GM11168 (cell line): ENCODE measurements around the gene POU2AF1.
"Not testable (repeated sequence)": the region's sequence is repeated elsewhere in the genome, so short reads cannot be mapped to it uniquely, and the experiment has no call there.

Experiments
- in situ Hi-C: fragments of 300-500 bp; cut with MboI; formaldehyde crosslinking; loops from one replicate; pipeline ENCODE4 v1.12.0; 2022; ENCODE audit warnings: low sequenced_read_pairs; ENCODE audit not compliant: unreplicated experiment

Gene POU2AF1

DNA sequence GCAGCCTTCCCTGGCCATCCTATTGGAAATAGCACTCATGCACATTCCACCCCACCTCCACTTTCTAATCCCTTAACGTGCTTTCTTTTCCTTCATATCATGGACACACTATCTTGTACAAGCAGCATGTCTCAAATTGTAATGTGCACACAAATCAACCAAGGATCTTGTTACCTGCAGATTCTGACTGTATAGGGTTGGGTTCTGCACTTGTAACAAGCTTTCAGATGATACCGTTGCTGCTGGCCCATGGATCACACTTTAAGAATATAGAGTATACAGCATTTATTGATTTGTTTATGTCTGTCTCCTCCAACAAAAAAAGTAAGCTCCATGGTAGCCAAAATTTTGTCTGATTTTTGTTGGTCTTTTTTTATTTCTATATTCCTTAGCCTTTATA, 32.4 kb upstream of the POU2AF1 start:
- in situ Hi-C loops, result no loop called here

DNA sequence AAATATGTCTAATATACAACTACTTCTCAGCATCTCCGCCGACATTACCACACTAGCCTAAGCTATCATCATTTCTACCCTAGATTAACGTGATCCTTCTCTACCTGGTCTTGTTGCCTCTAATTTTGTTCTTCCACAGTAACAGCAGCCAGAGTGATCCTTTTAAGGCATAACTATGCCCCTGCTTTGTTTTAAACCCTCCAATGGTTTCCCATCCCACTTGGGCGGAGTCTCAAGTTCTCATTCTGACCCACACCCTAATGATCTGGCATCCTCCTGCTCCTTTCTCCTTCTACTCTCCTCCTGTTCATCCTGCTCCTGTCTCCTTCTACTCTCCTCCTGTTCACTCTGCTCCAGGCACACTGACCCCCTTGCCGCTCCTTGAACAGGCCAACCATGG, 31.9 kb upstream of the POU2AF1 start:
- in situ Hi-C loops, result no loop called here

GRCh38 chr11:111409915-111410314, 30.8 kb upstream of the POU2AF1 start:
- in situ Hi-C loops, result loop anchor here (5.0 kb wide), 1 partner anchor 38 kb away; no protein-coding TSS in a partner anchor

- in situ Hi-C loops, result loop anchor here (5.0 kb wide), 1 partner anchor 37 kb away; no protein-coding TSS in a partner anchor
Observed at GRCh38 chr11:111408789-111409727, 30.0 kb upstream of the POU2AF1 start.

DNA sequence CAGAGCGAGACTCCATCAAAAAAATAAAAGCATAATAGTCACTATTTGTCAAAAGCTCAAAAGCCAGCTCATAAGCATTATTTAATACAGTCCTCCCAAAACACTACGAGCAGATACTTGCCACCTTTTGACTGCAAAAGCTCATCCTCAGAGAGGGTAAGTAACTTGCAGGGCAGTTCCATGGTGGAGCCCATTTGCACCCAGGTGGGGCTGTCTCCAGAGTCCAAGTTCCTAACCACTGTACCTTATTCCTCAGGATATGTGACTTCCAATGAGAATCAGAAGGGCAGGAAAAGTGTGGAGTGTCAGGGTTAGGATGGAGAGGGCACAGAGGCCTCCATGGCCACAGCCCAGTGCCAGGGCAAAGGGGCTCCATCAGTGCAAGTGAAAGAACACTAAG, 28.6 kb upstream of the POU2AF1 start:
- in situ Hi-C loops, result loop anchor here (5.0 kb wide), 1 partner anchor 35 kb away; no protein-coding TSS in a partner anchor

DNA sequence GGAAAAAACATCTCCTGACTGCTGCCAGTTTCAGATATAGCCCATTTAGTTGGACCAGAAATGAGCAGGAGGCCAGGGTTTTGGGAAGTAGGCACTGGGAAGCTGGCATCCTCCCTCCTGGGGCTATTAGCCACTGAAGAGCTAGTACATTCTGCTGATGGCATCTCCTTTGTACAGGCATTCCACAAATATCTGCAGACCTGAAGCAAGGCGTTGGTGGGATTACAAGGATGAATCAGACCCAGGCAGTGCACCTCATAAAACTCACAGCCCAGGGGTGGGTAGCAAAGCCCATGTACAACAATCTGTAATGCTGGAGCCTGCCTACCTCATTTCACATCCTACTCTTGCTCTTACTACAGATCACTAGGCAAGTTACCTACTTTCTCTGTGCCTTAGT, 27.5 kb upstream of the POU2AF1 start:
- in situ Hi-C loops, result loop anchor here (5.0 kb wide), 1 partner anchor 34 kb away; no protein-coding TSS in a partner anchor

DNA sequence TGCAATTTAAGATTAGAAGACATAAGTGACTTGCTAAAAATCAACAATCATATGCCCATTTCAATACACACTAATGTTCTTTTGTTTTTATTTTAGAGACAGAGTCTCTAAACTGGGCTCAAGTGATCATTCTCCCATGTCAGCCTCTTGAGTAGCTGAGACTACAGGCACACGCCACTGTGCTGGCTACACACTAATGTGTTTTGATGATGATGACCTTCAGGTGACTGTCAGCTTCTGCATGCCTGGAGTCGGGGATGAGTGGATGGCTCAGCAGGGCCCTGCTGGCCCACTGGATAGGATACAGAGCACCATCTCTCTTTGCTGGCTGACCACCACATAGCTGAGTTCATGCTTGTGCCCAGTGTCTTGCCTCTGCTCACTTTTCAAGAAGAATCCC, 27.0 kb upstream of the POU2AF1 start:
- in situ Hi-C loops, result loop anchor here (5.0 kb wide), 1 partner anchor 34 kb away; no protein-coding TSS in a partner anchor

GRCh38 chr11:111405551-111405950, 26.5 kb upstream of the POU2AF1 start:
- in situ Hi-C loops, result loop anchor here (5.0 kb wide), 1 partner anchor 33 kb away; no protein-coding TSS in a partner anchor

GRCh38 chr11:111403051-111403726, 24.1 kb upstream of the POU2AF1 start:
- in situ Hi-C loops, result no loop called here

DNA sequence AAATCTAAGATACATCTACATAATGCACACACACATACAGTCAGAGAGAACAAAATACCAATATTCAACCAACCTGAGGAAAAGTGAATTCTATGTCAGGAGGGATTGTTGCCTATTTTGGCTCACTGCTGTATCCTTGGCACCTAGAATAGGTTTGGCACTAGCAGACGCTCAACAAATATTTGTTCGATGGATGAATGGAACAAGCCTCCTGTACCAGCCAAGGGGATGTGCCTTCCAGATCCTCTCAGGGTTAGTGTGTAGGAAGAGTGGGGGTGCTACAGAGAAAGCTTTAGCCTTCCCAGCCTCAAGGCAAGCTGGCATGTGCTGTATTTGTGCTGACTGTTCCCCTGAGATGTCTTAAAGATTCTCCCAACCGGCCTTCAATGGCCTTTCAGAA, 23.3 kb upstream of the POU2AF1 start:
- in situ Hi-C loops, result no loop called here

DNA sequence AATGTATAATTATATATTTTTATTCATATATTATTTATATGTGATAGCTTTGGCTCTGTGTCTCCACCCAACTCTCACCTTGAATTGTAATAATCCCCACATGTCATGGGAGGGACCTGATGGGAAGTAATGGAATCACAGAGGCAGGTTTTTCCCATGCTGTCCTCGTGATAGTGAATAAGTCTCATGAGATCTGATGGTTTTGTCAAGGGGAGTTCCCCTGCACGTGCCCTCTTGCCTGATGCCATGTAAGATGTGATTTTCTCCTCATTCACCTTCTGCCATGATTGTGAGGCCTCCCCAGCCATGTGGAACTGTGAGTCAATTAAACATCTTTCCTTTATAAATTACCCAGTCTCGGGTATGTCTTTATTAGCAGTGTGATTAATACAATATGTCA, 22.9 kb upstream of the POU2AF1 start:
- in situ Hi-C loops, result not testable (repeated sequence)

DNA sequence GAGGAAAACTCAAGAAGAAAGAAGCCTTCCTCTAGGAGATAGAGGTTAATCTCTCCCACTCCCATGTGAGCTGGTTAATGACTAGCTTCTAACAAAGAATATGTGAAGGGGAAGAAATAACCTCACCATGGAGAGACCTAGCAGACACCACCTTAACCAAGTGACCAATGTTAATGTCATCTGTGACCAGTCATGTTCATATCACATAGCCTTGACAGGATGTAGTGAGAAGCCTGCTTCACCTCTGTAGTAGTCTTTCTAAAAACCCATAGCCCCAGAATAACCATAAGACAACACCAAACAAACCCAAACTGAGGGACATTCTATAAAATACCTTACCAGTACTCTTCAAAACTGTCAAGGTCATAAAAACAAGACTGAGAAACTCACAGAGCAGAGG, 21.5 kb upstream of the POU2AF1 start:
- in situ Hi-C loops, result no loop called here

DNA sequence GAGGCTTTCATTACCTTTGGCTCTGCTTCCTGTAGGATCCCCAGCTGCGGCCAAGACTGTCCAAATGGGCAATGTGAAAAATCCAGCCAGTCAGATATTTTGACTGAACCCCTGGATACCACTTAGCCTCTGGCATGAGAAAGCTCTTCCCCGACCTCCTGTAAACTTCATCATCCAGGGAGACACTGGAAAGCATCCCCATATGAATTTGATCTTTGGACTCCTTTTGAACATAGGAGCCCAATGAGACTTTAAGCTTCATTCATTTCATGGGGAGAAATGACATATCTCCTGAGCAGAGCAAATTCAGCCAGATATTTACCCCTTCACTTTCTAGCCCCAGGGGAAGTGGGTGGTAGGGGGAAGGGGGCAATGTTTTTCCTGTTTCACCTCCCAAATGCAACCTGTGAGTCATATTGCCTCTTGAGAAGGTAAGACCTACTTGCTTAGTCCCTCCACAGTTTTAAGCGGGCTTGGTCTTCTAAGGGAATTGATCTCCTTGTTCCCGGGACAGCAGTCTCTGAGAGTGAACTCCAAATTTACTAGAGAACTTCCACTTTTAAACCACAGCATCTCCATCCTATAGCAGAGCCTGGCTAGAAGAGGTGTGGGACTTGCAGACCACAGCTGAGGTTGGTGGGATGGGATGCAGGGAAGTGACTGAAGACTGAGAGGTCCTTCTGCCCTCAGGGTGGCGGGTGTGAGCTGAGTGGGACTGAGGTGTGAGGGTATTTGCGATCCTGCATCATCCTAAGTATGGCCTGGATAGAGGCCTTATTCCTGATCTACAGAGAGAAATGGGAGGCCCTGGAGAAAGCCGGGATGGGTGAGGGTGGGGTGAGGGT, 20.3 kb upstream of the POU2AF1 start:
- in situ Hi-C loops, result no loop called here

DNA sequence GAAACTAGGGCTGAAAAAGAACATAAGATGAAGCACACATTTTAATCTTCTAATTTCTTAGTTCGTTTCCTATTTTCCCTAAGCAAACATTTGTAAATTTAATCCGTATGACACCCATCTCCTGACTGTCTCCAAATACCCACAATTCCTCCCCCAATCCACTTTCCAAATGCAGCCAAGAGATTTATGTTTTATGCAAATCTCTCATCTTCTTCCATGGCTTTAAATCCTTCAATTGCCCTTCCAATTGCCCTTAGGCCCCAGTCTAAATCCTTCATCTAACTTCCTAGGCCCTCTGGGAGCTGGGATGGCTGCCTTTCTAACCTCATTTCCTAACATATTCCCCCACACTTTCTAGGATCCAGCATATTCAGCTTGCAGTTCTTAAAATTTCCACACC, 18.0 kb upstream of the POU2AF1 start:
- in situ Hi-C loops, result no loop called here

DNA sequence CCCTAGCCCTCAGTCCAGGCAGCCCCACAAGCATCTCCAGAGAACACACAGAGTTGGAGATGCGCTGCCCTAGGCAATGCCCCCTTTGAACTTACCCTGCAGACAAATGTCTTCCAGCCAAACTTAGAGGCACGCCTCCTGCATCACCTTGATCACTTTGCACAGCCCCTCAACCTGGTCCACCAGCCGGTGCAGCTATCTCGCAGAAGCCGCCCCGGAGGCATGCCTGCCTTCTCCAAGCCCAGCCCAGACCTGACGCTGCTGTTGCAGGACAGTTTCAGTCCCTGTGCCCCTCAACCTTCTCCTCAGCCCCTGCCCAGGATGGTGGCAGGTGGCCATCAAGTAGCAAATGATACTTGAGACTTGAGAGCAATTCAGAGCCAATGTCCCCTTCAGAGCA, 16.7 kb upstream of the POU2AF1 start:
- in situ Hi-C loops, result no loop called here

DNA sequence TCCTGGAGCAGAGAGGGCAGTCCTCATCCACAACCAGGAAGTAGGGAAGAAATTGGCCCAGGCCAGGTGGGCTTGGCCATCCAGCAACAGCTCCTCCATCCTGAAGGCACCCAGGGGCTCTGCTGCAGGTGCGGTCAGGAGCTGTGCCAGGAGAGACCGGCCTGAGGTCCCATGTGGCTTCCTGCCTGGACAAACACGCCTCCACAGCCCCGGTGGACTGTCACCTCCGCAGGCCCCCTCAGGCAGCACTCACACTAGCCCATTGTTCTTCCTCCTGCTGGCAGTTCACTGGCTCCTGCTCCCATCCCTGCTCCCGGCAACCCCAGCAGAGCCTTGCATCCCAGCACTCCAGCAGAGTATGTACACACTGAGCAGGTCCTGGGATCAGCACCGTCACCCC, 16.0 kb upstream of the POU2AF1 start:
- in situ Hi-C loops, result no loop called here

- in situ Hi-C loops, result not testable (repeated sequence)
Observed at GRCh38 chr11:111394147-111394546, 15.1 kb upstream of the POU2AF1 start.

DNA sequence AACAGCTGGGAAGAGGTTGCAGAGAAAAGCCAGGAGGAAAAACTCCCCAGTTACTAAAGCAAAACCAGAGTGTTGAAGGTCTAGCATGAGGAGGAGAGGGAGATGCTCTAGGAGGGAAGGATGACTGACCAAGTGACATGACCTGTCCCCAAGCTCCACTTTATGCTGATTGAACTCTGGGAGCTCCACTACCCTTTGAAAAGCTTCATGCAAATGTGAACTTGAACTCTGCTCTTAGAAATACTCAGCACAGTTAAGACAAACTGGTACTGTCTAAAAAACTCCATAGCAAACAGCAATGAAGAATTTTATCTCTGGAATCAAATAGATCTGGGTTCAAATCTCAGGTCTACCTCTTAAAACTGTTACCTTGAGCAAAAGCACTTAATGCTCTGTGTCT, 14.5 kb upstream of the POU2AF1 start:
- in situ Hi-C loops, result no loop called here

DNA sequence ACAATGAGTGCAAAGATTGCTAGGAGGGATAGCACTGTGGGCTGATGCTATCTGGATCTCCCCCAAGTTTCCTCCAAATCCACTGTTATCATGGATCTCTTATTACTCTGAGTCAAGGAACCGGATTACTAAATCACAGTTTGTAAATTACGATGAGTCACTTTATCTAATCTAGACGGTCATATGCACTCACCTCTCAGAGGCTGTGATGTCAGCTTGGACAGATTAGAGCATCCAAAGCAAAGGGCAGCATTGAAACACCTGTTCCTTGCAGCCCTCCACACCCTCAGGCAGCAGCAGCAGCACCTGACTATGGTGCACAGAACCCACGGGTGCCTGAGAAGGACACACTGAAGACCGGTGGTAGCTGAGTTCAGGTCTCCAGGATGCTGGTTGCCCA, 14.0 kb upstream of the POU2AF1 start:
- in situ Hi-C loops, result no loop called here

DNA sequence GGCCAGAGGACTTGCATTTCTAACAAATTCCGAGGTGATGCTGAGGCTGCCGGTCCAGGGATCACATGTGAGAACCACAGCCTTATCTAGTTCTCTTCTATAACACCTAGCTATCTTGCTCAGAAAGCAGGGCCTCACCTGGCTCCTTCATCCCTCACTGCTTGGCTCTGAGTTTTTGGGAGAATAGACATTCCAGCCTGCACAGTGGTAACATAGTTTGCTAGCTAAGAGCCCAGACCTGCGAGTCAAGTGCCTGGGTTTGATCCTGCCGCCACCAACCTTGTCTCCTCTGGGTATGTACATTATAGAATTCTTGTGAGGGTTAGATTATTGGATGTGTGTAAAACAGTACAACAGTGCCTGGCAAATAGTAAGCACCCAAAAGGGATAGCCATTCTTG, 13.5 kb upstream of the POU2AF1 start:
- in situ Hi-C loops, result no loop called here
